Activated CD8-positive, alpha-beta memory T cell treated with anti-CD3 and anti-CD28 coated beads, Interleukin-2, amount 50 U/mL, for 24 hours (primary cell): Measurements from ENCODE around the gene JTB.

Experiments used
- DNase-seq: peaks from one replicate; pipeline ENCODE4 v3.0.0-alpha.2; 2020; ENCODE audit errors: extremely low read depth

Gene JTB

GRCh38 chr1:153978274-153978909 lies 918 bp upstream of the JTB start:
- DNase-seq, result no peak

- DNase-seq, result no peak
Observed at GRCh38 chr1:153976819-153977249, 640 bp downstream of the JTB start.

DNA sequence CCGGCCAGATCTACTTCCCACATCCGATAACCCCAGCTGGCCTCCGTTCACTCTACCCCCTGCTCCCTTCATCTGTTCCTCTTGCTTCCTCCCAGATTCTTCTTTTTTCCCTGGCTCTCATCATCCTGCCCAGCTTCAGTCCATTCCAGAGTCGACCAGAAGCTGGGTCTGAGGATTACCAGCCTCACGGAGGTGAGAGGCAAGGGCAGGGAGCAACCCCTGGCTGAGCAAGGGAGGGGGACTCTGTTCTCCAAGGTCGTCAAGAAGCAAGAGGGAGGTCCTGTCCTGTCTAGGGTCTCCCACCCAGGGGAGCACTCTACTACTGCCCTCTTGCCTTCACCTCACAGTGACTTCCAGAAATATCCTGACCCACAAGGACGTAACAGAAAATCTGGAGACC lies 3.9 kb downstream of the JTB start:
- DNase-seq, result no peak

DNA sequence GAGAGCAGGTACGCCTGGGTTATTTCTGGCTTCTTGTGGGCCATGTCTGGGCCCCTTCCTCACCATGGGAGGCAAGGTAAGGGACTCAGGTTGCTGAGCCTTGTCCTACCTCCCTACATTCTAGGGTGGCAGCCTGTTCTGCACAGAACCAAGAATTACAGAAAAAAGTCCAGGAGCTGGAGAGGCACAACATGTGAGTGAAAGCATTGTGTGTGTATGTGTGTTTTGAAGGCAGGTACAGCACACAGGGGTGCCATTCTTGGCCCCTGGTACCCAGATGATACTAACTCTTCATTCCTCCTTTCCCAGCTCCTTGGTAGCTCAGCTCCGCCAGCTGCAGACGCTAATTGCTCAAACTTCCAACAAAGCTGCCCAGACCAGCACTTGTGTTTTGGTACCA lies 4.4 kb downstream of the JTB start:
- DNase-seq, result no peak

DNA sequence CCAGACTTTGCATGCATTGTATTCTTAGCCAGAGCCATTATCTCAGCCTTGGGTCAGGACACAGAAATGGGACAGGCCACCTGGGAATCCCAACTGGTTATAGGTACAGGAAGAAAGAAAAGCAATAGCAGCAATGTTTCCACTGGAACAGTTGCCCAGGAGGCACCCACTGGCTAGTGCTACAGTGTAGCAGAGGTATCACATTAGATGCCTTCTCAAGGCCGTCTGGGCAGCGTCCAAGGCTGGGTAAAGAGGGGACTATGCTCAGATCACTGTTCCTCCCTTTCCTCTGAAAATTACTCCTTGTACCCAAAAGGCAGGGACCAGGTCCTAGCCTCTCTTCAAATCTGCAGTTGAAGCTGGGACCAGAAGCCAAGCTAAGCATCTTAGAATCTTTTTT lies 7.1 kb downstream of the JTB start:
- no peak for DNase-seq

DNA sequence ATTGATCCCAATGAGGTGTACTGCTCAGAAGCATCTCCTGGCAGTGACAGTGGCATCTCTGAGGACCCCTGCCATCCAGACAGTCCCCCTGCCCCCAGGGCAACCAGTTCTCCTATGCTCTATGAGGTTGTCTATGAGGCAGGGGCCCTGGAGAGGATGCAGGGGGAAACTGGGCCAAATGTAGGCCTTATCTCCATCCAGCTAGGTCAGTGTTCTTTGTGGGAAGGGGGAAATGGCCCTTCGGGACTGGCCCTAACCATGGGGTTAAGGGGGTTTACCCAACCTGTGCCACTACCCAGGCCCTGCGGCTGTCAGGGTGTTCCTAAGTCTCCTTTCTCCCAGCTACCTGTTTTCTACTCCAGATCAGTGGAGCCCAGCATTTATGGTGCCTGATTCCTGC lies 8.5 kb downstream of the JTB start:
- no peak for DNase-seq

- no peak for DNase-seq
Observed at GRCh38 chr1:153968408-153968807, 9.1 kb downstream of the JTB start.

- no peak for DNase-seq
Observed at GRCh38 chr1:153968000-153968363, 9.5 kb downstream of the JTB start.

- no peak for DNase-seq
Observed at GRCh38 chr1:153967107-153967999, 10.1 kb downstream of the JTB start, which contains the start of gene CREB3L4. Gene CREB3L4 (plus strand): TSS chr1:153967902. CDS start chr1:153968526, 624 bp downstream.

DNA sequence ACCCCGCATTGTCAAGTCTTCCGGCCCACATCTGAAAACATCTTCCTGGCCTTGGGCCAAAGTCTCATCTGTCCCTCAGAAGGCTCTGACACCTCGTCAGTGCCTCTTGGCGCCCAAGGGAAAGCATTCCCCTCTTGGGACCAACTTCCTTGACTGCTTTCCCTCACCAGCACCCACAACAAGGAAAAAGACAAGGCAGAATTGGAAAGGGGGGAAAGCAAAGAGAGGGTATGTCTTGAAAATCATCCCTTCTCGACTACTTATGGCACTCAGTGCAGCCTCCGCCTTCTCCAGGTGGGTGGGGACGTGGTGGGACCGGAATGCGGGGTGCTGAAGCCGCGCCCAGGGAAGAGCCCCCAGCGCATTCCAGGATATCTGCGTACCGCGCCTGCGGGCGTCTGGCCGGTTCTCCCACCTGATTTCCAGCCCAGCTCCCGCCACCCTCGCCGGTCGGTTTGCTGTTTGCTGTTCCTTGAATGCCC lies 13.6 kb downstream of the JTB start:
- DNase-seq, result no peak

DNA sequence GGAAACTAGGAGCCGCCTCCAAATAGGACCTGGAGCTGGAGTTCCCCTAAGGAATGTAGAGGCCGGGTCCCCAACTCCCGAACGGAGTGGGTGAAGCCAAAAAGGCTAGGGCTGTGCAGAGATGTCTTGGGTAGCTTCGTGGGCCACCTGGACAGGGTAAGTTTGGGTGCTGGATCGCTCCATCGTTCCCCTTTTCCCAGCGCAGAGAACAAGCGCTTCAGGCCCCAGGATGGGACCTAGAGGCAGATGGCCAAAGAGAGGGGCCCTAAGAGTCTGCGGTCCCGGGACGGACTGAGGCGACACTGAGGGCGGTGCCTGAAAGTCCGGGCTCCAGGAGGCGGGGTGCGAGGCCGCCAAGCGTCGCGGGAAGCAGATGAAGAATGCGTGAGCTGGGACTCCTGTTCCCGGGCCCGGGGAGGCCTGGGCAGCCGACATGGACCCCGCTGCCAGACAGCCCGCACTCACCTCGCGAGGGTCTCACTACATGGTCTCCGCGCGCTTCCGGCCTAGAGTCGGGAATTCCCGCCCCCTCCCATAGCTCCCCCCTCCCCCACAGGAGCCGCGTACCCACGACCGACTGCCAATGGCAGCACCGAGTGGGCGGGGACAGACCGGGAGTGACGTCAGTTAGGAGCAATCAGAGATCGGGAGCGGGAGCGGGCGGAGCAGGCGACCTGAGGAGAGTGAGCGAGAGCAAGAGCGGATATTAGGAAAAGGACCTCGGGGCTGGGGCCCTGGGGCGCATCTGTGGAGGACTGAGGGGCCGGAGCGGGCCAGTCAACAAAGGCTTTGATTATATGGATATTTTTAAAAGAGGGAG lies 14.2 kb downstream of the JTB start, which contains the start of gene SLC39A1:
Gene SLC39A1, minus strand, starts transcription at position 508 of the 820 bp plus-strand sequence. CDS start 822 bp downstream, outside the sequence.
- peak; percentile 93 for DNase-seq

GRCh38 chr1:153962088-153963029 lies 15.1 kb downstream of the JTB start:
- DNase-seq, result no peak

- DNase-seq, result no peak
Observed at GRCh38 chr1:153961421-153961820, 16.1 kb downstream of the JTB start.

DNA sequence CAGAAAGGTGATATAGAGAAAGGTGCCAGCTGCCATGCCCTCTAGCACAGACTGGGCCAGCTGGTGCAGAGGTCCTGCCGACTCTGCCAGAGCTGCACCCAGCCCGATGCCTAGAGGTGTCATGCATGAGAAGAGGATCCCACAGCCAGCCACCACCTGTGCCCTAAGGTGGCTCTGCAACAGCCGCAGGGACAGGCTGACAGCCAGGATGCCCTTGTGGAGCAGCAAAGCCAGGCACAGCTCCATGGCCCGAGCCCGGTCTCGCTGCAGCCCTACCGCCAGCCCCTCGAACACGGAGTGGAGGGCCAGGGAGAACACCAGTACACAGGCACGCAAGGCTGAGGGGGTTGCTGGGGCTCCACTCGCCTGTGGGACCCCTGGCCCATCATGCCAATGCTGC lies 17.3 kb downstream of the JTB start:
- no peak for DNase-seq

GRCh38 chr1:153959454-153959853 lies 18.0 kb downstream of the JTB start:
- no peak for DNase-seq

- no peak for DNase-seq
Observed at GRCh38 chr1:153958961-153959260, 18.6 kb downstream of the JTB start.

GRCh38 chr1:153958111-153958960 lies 19.1 kb downstream of the JTB start, which contains the start of gene CRTC2:
Gene CRTC2 (minus strand): TSS chr1:153958612. CDS start chr1:153958497, 115 bp downstream.
- DNase-seq, result peak; percentile 96

DNA sequence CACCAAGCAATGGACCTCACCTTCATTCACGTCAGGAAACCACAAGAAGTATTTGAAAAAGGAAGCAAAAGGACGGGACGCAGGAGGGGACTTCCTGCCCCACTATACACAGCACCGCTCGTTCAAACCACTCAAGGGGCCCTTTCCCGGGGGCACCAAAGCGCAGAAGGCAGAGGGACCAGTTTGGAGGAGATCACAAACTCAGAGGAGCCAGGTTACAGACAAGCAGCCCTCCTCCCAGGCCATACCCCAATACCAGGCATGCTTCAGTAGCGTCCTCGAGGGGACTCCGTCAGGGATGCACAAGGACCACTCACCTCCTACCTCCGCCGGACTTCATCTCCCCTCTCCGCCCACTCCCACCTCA lies 19.7 kb downstream of the JTB start:
- no peak for DNase-seq

- DNase-seq, result no peak
Observed at GRCh38 chr1:153956997-153957715, 20.3 kb downstream of the JTB start.
